Breast epithelium (tissue), 4 donors: ENCODE measurements around the gene TNS3. TPM values are rescaled to one million over a fixed set of nuclear protein-coding genes. Genes with fewer than 3 reads are reported as not detected.

Experiments
- DNase-seq, 2 donors: peaks; one replicate each; pipeline ENCODE4 v3.0.0-alpha.2; 2019; ENCODE audit warnings: low spot score in 2 of 2
- H3K27ac ChIP-seq, 2 donors: fragments of 200-600 bp; sonication (generic) in 1 of 2; one replicate each; pipeline ENCODE4 v1.5.1; 2016 to 2019; ENCODE audit warnings: mild to moderate bottlenecking in 1 of 2
- H3K27me3 ChIP-seq, 2 donors: fragments of 200-600 bp; sonication (generic) in 1 of 2; one replicate each; pipeline versions ENCODE4 v1.5.1 to v1.6.0; 2017 to 2019; ENCODE audit warnings: control low read depth in 1 of 2, mild to moderate bottlenecking in 1 of 2
- H3K36me3 ChIP-seq: fragments of 200-600 bp; one replicate; pipeline ENCODE4 v1.5.1; 2019
- H3K4me1 ChIP-seq, 2 donors: fragments of 200-600 bp; sonication (generic); one replicate each; pipeline ENCODE4 v1.5.1; 2016 to 2019; ENCODE audit warnings: control low read depth in 1 of 2
- H3K4me3 ChIP-seq, 3 donors: fragments of 200-600 bp; sonication (generic); 1 replicate in 2 of 3; 2 replicates in 1 of 3; pipeline ENCODE4 v1.5.1; 2016 to 2019; ENCODE audit warnings: mild to moderate bottlenecking in 3 of 3, moderate library complexity in 2 of 3
- H3K9me3 ChIP-seq, 2 donors: fragments of 200-600 bp; sonication (generic) in 1 of 2; one replicate each; pipeline ENCODE4 v1.5.1; 2016 to 2019; ENCODE audit warnings: control low read depth in 1 of 2
- POLR2A ChIP-seq: fragments of 450-650 bp; IDR thresholded peaks from one replicate; pipeline ENCODE4 v1.6.1; 2016; ENCODE audit warnings: antibody characterized with exemption, mild to moderate bottlenecking, moderate library complexity
- POLR2AphosphoS5 ChIP-seq, 3 donors: sonication (generic); formaldehyde crosslinking; IDR thresholded peaks; one replicate each; pipeline ENCODE4 v1.6.1; 2017; ENCODE audit warnings: antibody characterized with exemption in 3 of 3
- intact Hi-C: fragments of 100-400 bp; cut with DNase I; formaldehyde crosslinking; loops from one replicate; pipeline ENCODE4 v1.15.1; 2023; ENCODE audit warnings: low total_unique reads
- total RNA-seq, 3 donors: library from RNA; depleted of rRNA; stranded (reverse); fragments of >200 nt; gene quantifications; one replicate each; pipeline ENCODE4 v1.1.0, GENCODE V29; 2016
- TF ChIP-seq, protein P1 (sequence below), 3 donors: fragments of 450-650 bp; IDR thresholded peaks; one replicate each; pipeline ENCODE4 v1.5.1; 2016 to 2017; ENCODE audit warnings: antibody characterized with exemption in 3 of 3, mild to moderate bottlenecking in 3 of 3, moderate library complexity in 3 of 3

TNS3 gene
- total RNA-seq, 3 donors from 2014 or later = 41.0 to 78.1 (median 56.2) TPM

DNA sequence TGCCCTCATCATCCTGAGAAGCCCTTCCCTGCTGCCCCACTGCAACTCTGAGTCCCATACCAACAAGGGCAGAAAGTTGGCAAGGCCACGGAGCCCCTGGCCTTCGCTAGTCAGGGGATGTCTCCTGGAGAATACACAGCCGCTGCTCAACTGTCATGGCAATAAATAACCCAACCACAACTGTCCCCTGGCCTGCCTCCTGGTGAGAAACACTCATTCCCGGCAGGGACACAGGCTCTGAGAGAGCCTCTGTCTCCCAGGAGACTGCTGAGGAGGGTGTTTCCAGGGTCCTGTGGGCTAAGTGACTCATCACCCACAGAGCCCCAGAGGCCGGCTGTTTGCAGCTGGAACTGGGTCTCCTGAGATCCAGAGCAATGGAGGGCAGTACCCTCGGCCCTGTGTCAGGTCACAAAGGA is 354.1 kb downstream of the TNS3 start:
- no peaks in the 10 kb centered on the region for H3K9me3 ChIP-seq
- intact Hi-C loops = no loop called here
- no peak overlapping the region for H3K4me3 ChIP-seq
- TF ChIP-seq, protein P1, sequence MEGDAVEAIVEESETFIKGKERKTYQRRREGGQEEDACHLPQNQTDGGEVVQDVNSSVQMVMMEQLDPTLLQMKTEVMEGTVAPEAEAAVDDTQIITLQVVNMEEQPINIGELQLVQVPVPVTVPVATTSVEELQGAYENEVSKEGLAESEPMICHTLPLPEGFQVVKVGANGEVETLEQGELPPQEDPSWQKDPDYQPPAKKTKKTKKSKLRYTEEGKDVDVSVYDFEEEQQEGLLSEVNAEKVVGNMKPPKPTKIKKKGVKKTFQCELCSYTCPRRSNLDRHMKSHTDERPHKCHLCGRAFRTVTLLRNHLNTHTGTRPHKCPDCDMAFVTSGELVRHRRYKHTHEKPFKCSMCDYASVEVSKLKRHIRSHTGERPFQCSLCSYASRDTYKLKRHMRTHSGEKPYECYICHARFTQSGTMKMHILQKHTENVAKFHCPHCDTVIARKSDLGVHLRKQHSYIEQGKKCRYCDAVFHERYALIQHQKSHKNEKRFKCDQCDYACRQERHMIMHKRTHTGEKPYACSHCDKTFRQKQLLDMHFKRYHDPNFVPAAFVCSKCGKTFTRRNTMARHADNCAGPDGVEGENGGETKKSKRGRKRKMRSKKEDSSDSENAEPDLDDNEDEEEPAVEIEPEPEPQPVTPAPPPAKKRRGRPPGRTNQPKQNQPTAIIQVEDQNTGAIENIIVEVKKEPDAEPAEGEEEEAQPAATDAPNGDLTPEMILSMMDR (IDR thresholded peaks at IDR 0.05) = no peak
- TF ChIP-seq POLR2AphosphoS5 (IDR thresholded peaks at IDR 0.05) (no peak), POLR2A (no peak)
- H3K27ac ChIP-seq = no peak overlapping the region
- no peaks in the 10 kb centered on the region for H3K36me3 ChIP-seq
- H3K4me1 ChIP-seq = no peaks in the 10 kb centered on the region
- H3K27me3 ChIP-seq = peaks cover 0 to 7% of the 10 kb centered on the region in 2 donors
- no peak for DNase-seq

DNA sequence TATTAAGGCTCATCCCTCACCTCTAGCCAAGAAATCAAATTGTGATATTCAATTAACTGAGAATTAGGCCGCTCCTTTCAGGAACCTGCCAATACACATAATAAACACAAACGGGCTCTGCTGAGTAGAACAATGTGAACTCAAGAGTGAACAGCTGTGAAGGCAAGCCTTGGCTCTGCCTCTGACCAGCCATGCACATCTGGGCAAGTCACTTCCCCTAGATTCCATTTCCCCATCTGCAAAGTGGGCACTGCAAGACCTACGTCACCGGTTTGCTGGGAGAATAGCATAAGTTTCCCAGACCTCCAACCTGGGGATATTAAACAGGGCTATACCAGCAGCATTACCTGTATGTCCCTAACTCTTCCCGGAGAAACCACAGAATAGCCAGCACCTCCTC is 355.2 kb downstream of the TNS3 start:
- DNase-seq = no peak
- no peaks in the 10 kb centered on the region for H3K4me1 ChIP-seq
- H3K27me3 ChIP-seq = peaks cover 0 to 7% of the 10 kb centered on the region in 2 donors
- H3K27ac ChIP-seq = no peak overlapping the region
- TF ChIP-seq, protein P1 (IDR thresholded peaks at IDR 0.05) = no peak
- no peak for TF ChIP-seq POLR2A
- no peak for TF ChIP-seq POLR2AphosphoS5 (IDR thresholded peaks at IDR 0.05)
- no peaks in the 10 kb centered on the region for H3K9me3 ChIP-seq
- intact Hi-C loops = no loop called here
- H3K4me3 ChIP-seq = no peak overlapping the region
- no peaks in the 10 kb centered on the region for H3K36me3 ChIP-seq

DNA sequence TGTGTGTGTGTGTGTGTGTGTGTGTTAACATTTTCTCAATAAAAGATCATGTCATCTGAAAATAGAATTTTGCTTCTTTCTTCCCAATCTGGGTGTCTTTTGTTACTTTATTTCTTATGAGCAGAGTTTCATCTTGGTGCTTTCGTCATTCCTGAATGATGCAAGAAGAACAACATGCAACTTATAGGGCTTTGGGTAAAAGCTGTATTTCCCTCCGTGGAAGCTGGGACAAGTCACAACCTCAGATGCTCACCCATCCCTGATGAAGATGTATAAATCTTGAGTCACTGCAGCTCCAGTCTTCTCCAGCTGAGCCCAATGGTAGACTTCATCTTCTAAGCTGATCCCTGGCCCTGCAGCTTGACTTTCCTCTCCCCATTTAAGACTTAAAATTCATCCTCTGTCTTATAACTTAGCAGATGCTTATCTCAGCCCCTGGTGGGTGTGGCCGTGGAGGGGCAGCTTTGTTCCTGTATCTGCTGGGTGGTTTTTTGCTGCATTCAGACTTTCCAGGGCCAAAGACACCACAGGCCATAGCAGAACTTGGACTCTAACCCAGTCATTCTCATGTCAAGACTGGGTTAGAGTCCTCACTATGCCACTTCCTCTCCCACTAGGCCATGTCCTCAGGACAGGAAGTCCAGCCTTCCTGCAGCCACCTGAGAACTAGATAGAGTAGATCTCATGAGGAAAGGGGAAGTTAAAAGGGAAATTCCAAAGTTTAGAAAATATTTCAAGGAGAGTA is 356.4 kb downstream of the TNS3 start:
- intact Hi-C loops = no loop called here
- Histone ChIP-seq H3K36me3 (no peaks in the 10 kb centered on the region), H3K27ac (no peak overlapping the region), H3K4me1 (no peaks in the 10 kb centered on the region), H3K4me3 (no peak overlapping the region), H3K9me3 (no peaks in the 10 kb centered on the region), H3K27me3 (peaks cover 0 to 7% of the 10 kb centered on the region in 2 donors)
- no peak for DNase-seq
- TF ChIP-seq POLR2A (no peak), POLR2AphosphoS5 (IDR thresholded peaks at IDR 0.05) (no peak)
- TF ChIP-seq, protein P1 (IDR thresholded peaks at IDR 0.05) = no peak
